ENCODE results near the gene MAGI2. TPM values are rescaled to one million over a fixed set of nuclear protein-coding genes. Genes with fewer than 3 reads are reported as not detected.

MAGI2 gene
- total RNA-seq (16.8 and 24.7 TPM in 2 replicates), polyA plus RNA-seq (15.3 and 16.8 TPM in 2 replicates)

GRCh38 chr7:79453558-79454360, at the start of gene MAGI2:
Gene MAGI2 (minus strand): TSS chr7:79453667. CDS start chr7:79453320, 347 bp downstream.
- H3K9me3 ChIP-seq (ENCODE audit: low read depth): no peaks in the 10 kb centered on the region
- peaks cover 24% of the 10 kb centered on the region for H3K27me3 ChIP-seq
- H3K4me1 ChIP-seq (ENCODE audit: low read depth): no peaks in the 10 kb centered on the region
- H3K27ac ChIP-seq: peak within 1 kb of the TSS; percentile 59
- TF ChIP-seq CTCF (IDR thresholded peaks at IDR 0.05; ENCODE audit: low read depth, low read length): no peak
- peak within 1 kb of the TSS; percentile 63 for H3K4me3 ChIP-seq
- no peaks in the 10 kb centered on the region for H3K36me3 ChIP-seq
- DNase-seq (ENCODE audit: low read depth in 1 of 2, low spot score in 1 of 2): peak; percentile 78 to 95

- peak; percentile 27 for TF ChIP-seq CTCF (IDR thresholded peaks at IDR 0.05; ENCODE audit: low read depth, low read length)
- H3K27ac ChIP-seq: no peak overlapping the region
- H3K9me3 ChIP-seq (ENCODE audit: low read depth): no peaks in the 10 kb centered on the region
- H3K27me3 ChIP-seq: no peaks in the 10 kb centered on the region
- no peak for DNase-seq (ENCODE audit: low read depth in 1 of 2, low spot score in 1 of 2)
- H3K4me1 ChIP-seq (ENCODE audit: low read depth): peaks cover 14% of the 10 kb centered on the region
- no peaks in the 10 kb centered on the region for H3K36me3 ChIP-seq
- no peak overlapping the region for H3K4me3 ChIP-seq
Measured at GRCh38 chr7:79502151-79502550, 48.7 kb upstream of the MAGI2 start.

- Histone ChIP-seq H3K4me3 (no peak overlapping the region), H3K36me3 (no peaks in the 10 kb centered on the region), H3K27ac (no peak overlapping the region), H3K4me1 (ENCODE audit: low read depth) (peaks cover 10% of the 10 kb centered on the region), H3K27me3 (no peaks in the 10 kb centered on the region), H3K9me3 (ENCODE audit: low read depth) (no peaks in the 10 kb centered on the region)
- DNase-seq (ENCODE audit: low read depth in 1 of 2, low spot score in 1 of 2): no peak
- no peak for TF ChIP-seq CTCF (IDR thresholded peaks at IDR 0.05; ENCODE audit: low read depth, low read length)
Measured at GRCh38 chr7:79500759-79501158, 47.3 kb upstream of the MAGI2 start.

- H3K27ac ChIP-seq: no peak overlapping the region
- no peak for DNase-seq (ENCODE audit: low read depth in 1 of 2, low spot score in 1 of 2)
- no peaks in the 10 kb centered on the region for H3K27me3 ChIP-seq
- H3K4me1 ChIP-seq (ENCODE audit: low read depth): no peaks in the 10 kb centered on the region
- no peak for TF ChIP-seq CTCF (IDR thresholded peaks at IDR 0.05; ENCODE audit: low read depth, low read length)
- H3K4me3 ChIP-seq: no peak overlapping the region
- no peaks in the 10 kb centered on the region for H3K9me3 ChIP-seq (ENCODE audit: low read depth)
- no peaks in the 10 kb centered on the region for H3K36me3 ChIP-seq
Measured at GRCh38 chr7:79497728-79498127, 44.3 kb upstream of the MAGI2 start.

- Histone ChIP-seq H3K4me1 (ENCODE audit: low read depth) (no peaks in the 10 kb centered on the region), H3K4me3 (no peak overlapping the region), H3K9me3 (ENCODE audit: low read depth) (no peaks in the 10 kb centered on the region), H3K27me3 (no peaks in the 10 kb centered on the region), H3K36me3 (no peaks in the 10 kb centered on the region), H3K27ac (no peak overlapping the region)
- no peak for TF ChIP-seq CTCF (IDR thresholded peaks at IDR 0.05; ENCODE audit: low read depth, low read length)
- DNase-seq (ENCODE audit: low read depth in 1 of 2, low spot score in 1 of 2): peak in 1 of 2 donors; percentile 81
Measured at GRCh38 chr7:79495544-79496272, 42.2 kb upstream of the MAGI2 start.

Measured in cardiac muscle cell (in vitro differentiated cells and primary cell).